Measurements from ENCODE around the gene SLC29A4. TPM values are rescaled to one million over a fixed set of nuclear protein-coding genes. Genes with fewer than 3 reads are reported as not detected.

SLC29A4 gene
- total and polyA plus RNA-seq, 4 donors: 1.7 to 13.9 (median 3.9) TPM

GRCh38 chr7:5276611-5277010, 6.1 kb upstream of the SLC29A4 start:
- 87% methylated on average over 15 of the region's 15 CpGs for WGBS
- DNase-seq (ENCODE audit: low spot score): no peak
- no peak overlapping the region for H3K27ac ChIP-seq (ENCODE audit: low read depth in 1 of 2, low read length in 2 of 2)
- no peaks in the 10 kb centered on the region for H3K4me1 ChIP-seq (ENCODE audit: control insufficient read depth in 4 of 4, insufficient read depth in 4 of 4, low read length in 3 of 4)
- no peaks in the 10 kb centered on the region for H3K27me3 ChIP-seq (ENCODE audit: control insufficient read depth in 4 of 4, insufficient read depth in 4 of 4, low read length in 3 of 4)
- H3K9ac ChIP-seq (ENCODE audit: low read depth in 1 of 2, low read length in 2 of 2): no peak overlapping the region
- TF ChIP-seq EGR1 (IDR thresholded peaks at IDR 0.05; ENCODE audit: low read depth in 2 of 2): no peak
- TF ChIP-seq NR2F2 (IDR thresholded peaks at IDR 0.05): no peak
- TF ChIP-seq JUND (IDR thresholded peaks at IDR 0.05): no peak
- TF ChIP-seq, protein P1, sequence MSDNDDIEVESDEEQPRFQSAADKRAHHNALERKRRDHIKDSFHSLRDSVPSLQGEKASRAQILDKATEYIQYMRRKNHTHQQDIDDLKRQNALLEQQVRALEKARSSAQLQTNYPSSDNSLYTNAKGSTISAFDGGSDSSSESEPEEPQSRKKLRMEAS (IDR thresholded peaks at IDR 0.05): no peak
- TF ChIP-seq, protein P2, sequence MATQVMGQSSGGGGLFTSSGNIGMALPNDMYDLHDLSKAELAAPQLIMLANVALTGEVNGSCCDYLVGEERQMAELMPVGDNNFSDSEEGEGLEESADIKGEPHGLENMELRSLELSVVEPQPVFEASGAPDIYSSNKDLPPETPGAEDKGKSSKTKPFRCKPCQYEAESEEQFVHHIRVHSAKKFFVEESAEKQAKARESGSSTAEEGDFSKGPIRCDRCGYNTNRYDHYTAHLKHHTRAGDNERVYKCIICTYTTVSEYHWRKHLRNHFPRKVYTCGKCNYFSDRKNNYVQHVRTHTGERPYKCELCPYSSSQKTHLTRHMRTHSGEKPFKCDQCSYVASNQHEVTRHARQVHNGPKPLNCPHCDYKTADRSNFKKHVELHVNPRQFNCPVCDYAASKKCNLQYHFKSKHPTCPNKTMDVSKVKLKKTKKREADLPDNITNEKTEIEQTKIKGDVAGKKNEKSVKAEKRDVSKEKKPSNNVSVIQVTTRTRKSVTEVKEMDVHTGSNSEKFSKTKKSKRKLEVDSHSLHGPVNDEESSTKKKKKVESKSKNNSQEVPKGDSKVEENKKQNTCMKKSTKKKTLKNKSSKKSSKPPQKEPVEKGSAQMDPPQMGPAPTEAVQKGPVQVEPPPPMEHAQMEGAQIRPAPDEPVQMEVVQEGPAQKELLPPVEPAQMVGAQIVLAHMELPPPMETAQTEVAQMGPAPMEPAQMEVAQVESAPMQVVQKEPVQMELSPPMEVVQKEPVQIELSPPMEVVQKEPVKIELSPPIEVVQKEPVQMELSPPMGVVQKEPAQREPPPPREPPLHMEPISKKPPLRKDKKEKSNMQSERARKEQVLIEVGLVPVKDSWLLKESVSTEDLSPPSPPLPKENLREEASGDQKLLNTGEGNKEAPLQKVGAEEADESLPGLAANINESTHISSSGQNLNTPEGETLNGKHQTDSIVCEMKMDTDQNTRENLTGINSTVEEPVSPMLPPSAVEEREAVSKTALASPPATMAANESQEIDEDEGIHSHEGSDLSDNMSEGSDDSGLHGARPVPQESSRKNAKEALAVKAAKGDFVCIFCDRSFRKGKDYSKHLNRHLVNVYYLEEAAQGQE (IDR thresholded peaks at IDR 0.05): no peak
- no peak for TF ChIP-seq FOXA2 (IDR thresholded peaks at IDR 0.05)
- TF ChIP-seq, protein P3, sequence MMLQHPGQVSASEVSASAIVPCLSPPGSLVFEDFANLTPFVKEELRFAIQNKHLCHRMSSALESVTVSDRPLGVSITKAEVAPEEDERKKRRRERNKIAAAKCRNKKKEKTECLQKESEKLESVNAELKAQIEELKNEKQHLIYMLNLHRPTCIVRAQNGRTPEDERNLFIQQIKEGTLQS (IDR thresholded peaks at IDR 0.05): no peak
- TF ChIP-seq CTCF (IDR thresholded peaks at IDR 0.05; ENCODE audit: low read depth, low read length, missing input control): no peak
- H3K36me3 ChIP-seq (ENCODE audit: control insufficient read depth in 4 of 4, insufficient read depth in 3 of 4, low read depth in 1 of 4, low read length in 3 of 4): no peaks in the 10 kb centered on the region
- no peaks in the 10 kb centered on the region for H3K9me3 ChIP-seq (ENCODE audit: control insufficient read depth in 4 of 4, low read length in 3 of 4)
- no peak overlapping the region for H3K4me3 ChIP-seq (ENCODE audit: low read depth in 1 of 3, low read length in 3 of 3)

DNA sequence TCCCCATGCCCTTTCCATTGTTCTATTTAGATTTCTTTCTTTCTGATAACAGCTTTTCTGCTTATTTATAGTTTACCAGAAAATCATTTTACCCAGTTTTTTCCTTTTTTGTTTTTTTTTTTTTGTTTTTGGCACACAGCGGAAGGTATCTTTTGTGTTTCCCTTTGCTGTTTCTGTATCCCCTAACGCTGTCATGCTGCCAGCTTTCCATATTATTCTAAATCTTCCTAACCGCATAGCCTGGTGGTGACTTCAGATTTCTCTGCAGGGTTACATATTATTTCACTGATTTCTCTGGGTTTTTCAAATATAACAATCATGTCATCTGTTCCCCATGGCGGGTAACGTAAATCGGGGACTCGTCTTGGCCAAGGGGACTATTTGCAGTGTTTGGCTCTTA, 4.0 kb upstream of the SLC29A4 start:
- Histone ChIP-seq H3K4me3 (ENCODE audit: low read depth in 1 of 3, low read length in 3 of 3) (no peak overlapping the region), H3K4me1 (ENCODE audit: control insufficient read depth in 4 of 4, insufficient read depth in 4 of 4, low read length in 3 of 4) (peaks cover 0 to 6% (median 4%) of the 10 kb centered on the region in 4 donors), H3K27me3 (ENCODE audit: control insufficient read depth in 4 of 4, insufficient read depth in 4 of 4, low read length in 3 of 4) (no peaks in the 10 kb centered on the region), H3K9ac (ENCODE audit: low read depth in 1 of 2, low read length in 2 of 2) (no peak overlapping the region), H3K36me3 (ENCODE audit: control insufficient read depth in 4 of 4, insufficient read depth in 3 of 4, low read depth in 1 of 4, low read length in 3 of 4) (no peaks in the 10 kb centered on the region), H3K9me3 (ENCODE audit: control insufficient read depth in 4 of 4, low read length in 3 of 4) (no peaks in the 10 kb centered on the region), H3K27ac (ENCODE audit: low read depth in 1 of 2, low read length in 2 of 2) (no peak overlapping the region)
- no peak for DNase-seq (ENCODE audit: low spot score)
- TF ChIP-seq NR2F2 (IDR thresholded peaks at IDR 0.05) (no peak), GABPA (IDR thresholded peaks at IDR 0.05 in 1 of 2, conservative IDR thresholded peaks at IDR 0.05 in 1 of 2) (no peak), JUND (IDR thresholded peaks at IDR 0.05) (no peak), HNF4A (conservative IDR thresholded peaks at IDR 0.05) (no peak), RAD21 (IDR thresholded peaks at IDR 0.05) (no peak), RXRA (IDR thresholded peaks at IDR 0.05) (no peak), SP1 (IDR thresholded peaks at IDR 0.05) (no peak), CTCF (IDR thresholded peaks at IDR 0.05; ENCODE audit: low read depth, low read length, missing input control) (no peak), FOXA1 (IDR thresholded peaks at IDR 0.05) (no peak), TAF1 (conservative IDR thresholded peaks at IDR 0.05) (no peak), HNF4G (IDR thresholded peaks at IDR 0.05) (no peak)
- TF ChIP-seq, protein P3 (IDR thresholded peaks at IDR 0.05): no peak
- TF ChIP-seq, protein P1 (IDR thresholded peaks at IDR 0.05): no peak
- TF ChIP-seq, protein P2 (IDR thresholded peaks at IDR 0.05): no peak
- 67% methylated on average over 7 of the region's 7 CpGs for WGBS
